Transverse colon (tissue), 4 donors: Measurements from ENCODE around the gene CHM. TPM values are rescaled to one million over a fixed set of nuclear protein-coding genes. Genes with fewer than 3 reads are reported as not detected.
A peak's percentile ranks its signal among the peaks of the same experiment; 100 is the strongest.

Source experiments
- DNase-seq: peaks from one replicate; pipeline ENCODE4 v3.0.0-alpha.2; 2019
- H3K27ac ChIP-seq, 4 donors: fragments of 200-600 bp; sonication (generic); 2 replicates each; pipeline ENCODE4 v1.5.1; 2016 to 2018; ENCODE audit warnings: inconsistent platforms in 4 of 4
- H3K27me3 ChIP-seq: fragments of 200-600 bp; sonication (generic); 2 replicates; pipeline ENCODE4 v1.5.1; 2017; ENCODE audit warnings: inconsistent platforms
- H3K36me3 ChIP-seq, 4 donors: fragments of 200-600 bp; sonication (generic); 2 replicates each; pipeline ENCODE4 v1.5.1; 2017 to 2019; ENCODE audit warnings: inconsistent platforms in 4 of 4
- H3K4me1 ChIP-seq, 4 donors: fragments of 200-600 bp; sonication (generic); 2 replicates each; pipeline ENCODE4 v1.5.1; 2017 to 2020; ENCODE audit warnings: inconsistent platforms in 4 of 4
- H3K4me3 ChIP-seq, 4 donors: fragments of 200-600 bp; sonication (generic); 1 replicate in 1 of 4; 2 replicates in 3 of 4; pipeline versions ENCODE4 v1.5.1 to v1.6.1; 2017 to 2019; ENCODE audit warnings: inconsistent platforms in 4 of 4
- H3K9me3 ChIP-seq, 2 donors: fragments of 200-600 bp; sonication (generic); 2 replicates each; pipeline ENCODE4 v1.5.1; 2017 to 2019; ENCODE audit warnings: inconsistent platforms in 2 of 2
- CTCF ChIP-seq, 5 experiments: fragments of 200-600 bp in 3 of 5; fragments of 450-650 bp in 2 of 5; sonication (generic) in 3 of 5; IDR thresholded peaks; 1 replicate in 2 of 5; 2 replicates in 3 of 5; pipeline ENCODE4 v1.5.1; 2016 to 2017; ENCODE audit warnings: antibody characterized with exemption in 5 of 5, inconsistent platforms in 3 of 5, mild to moderate bottlenecking in 2 of 5, moderate library complexity in 1 of 5
- EP300 ChIP-seq: sonication (generic); formaldehyde crosslinking; IDR thresholded peaks from one replicate; pipeline ENCODE4 v1.6.1; 2017; ENCODE audit warnings: antibody characterized with exemption, low read depth
- POLR2A ChIP-seq: fragments of 450-650 bp; IDR thresholded peaks from one replicate; pipeline ENCODE4 v1.6.1; 2016; ENCODE audit warnings: antibody characterized with exemption, mild to moderate bottlenecking, moderate library complexity
- POLR2AphosphoS5 ChIP-seq, 3 donors: sonication (generic); formaldehyde crosslinking; IDR thresholded peaks; one replicate each; pipeline ENCODE4 v1.6.1; 2016; ENCODE audit warnings: antibody characterized with exemption in 3 of 3
- WGBS, 2 donors: methylation state at CpG; one replicate each; pipeline ENCODE4 v1.1.5; 2018; ENCODE audit warnings: low coverage in 1 of 2; 5-methylcytosine and 5-hydroxymethylcytosine counted together
- in situ Hi-C, 4 donors: fragments of 200-750 bp; cut with MboI; loops; one replicate each; pipeline versions ENCODE4 v1.15.0 to v1.15.1; 2017; ENCODE audit warnings: low sequenced_read_pairs in 3 of 4, low pct_ligation_motif_present in 1 of 4, low pct_unique_long_range_greater_than_20kb in 1 of 4
- intact Hi-C: fragments of 100-400 bp; cut with DNase I; formaldehyde crosslinking; loops from one replicate; pipeline ENCODE4 v1.15.1; 2023; ENCODE audit warnings: low total_unique reads
- total RNA-seq, 4 donors: library from RNA; depleted of rRNA; stranded (reverse); fragments of >200 nt; gene quantifications; one replicate each; pipeline ENCODE4 v1.1.0, GENCODE V29; 2016

CHM gene
- total RNA-seq, 4 donors from 2014 or later, result 7.8 to 22.8 (median 14.4) TPM

DNA sequence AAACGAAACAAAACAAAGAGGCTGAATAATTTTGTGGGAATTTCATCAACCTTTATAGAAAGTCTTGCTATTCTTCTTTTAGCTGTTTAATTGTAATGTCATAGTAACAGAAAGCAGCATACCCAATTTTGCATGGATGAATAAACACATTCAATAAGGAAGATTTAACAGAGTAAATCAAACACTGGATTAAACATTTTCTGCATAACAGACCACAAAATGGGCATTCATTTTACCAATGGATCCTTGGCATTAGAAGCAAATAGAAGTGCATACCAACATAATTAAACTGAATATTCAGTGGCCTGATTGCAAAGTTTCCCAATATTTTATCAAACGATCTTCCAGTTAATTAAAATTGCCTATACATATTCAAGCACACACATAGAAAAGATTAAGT, 4.4 kb upstream of the CHM start:
- no peaks in the 10 kb centered on the region for H3K4me1 ChIP-seq
- intact Hi-C loops (no loop called here), in situ Hi-C loops (no loop called here)
- WGBS, 2 donors, result 44 to 58% methylated on average over 1 to 2 of the region's 2 CpGs
- no peaks in the 10 kb centered on the region for H3K36me3 ChIP-seq
- no peak overlapping the region for H3K27ac ChIP-seq
- TF ChIP-seq POLR2AphosphoS5 (IDR thresholded peaks at IDR 0.05), result no peak
- no peak for TF ChIP-seq EP300
- no peak for TF ChIP-seq POLR2A
- TF ChIP-seq CTCF (IDR thresholded peaks at IDR 0.05), result no peak
- H3K9me3 ChIP-seq, result no peaks in the 10 kb centered on the region
- no peaks in the 10 kb centered on the region for H3K27me3 ChIP-seq
- no peak for DNase-seq
- H3K4me3 ChIP-seq, result no peak overlapping the region

GRCh38 chrX:86047936-86048280, 550 bp upstream of the CHM start:
- Histone ChIP-seq H3K36me3 (no peaks in the 10 kb centered on the region), H3K27me3 (no peaks in the 10 kb centered on the region), H3K4me3 (peak overlapping the region; percentile 14 to 61 (median 42)), H3K27ac (peak overlapping the region; percentile 72 to 87 (median 82)), H3K9me3 (no peaks in the 10 kb centered on the region), H3K4me1 (peaks cover 0 to 8% (median 0%) of the 10 kb centered on the region in 4 donors)
- in situ Hi-C loops, result no loop called here
- TF ChIP-seq POLR2AphosphoS5 (IDR thresholded peaks at IDR 0.05), result no peak
- no peak for TF ChIP-seq POLR2A
- no peak for TF ChIP-seq EP300
- no peak for TF ChIP-seq CTCF (IDR thresholded peaks at IDR 0.05)
- intact Hi-C loops, result no loop called here
- no peak for DNase-seq
- WGBS, 2 donors, result 54% methylated on average over 15 of the region's 15 CpGs; no CpG with 5 or more reads in 1 of the 2 donors

DNA sequence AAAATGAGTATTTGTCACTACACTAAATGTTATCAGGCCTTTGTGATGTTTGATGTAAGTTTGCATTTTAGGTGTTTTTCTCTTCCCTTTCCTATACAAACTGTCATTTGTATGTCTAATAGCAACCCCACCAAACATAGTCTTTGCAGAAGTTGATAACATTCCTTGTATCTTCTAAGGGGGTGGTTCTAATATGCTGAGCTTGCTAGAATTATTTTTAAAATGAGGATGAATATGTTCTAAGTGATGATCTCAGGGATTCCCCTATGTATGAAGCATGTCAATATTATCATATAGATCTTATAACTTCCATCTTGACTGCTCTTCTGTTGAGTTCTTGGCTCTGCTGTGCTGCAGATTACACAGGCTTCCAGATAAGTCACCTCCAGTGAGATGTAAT, 3.1 kb downstream of the CHM start:
- no peaks in the 10 kb centered on the region for H3K36me3 ChIP-seq
- H3K27ac ChIP-seq, result no peak overlapping the region
- peaks cover 0 to 8% (median 0%) of the 10 kb centered on the region in 4 donors for H3K4me1 ChIP-seq
- TF ChIP-seq CTCF (IDR thresholded peaks at IDR 0.05) (no peak), POLR2AphosphoS5 (IDR thresholded peaks at IDR 0.05) (no peak), EP300 (no peak)
- H3K4me3 ChIP-seq, result no peak overlapping the region
- no peaks in the 10 kb centered on the region for H3K27me3 ChIP-seq
- intact Hi-C loops (no loop called here), in situ Hi-C loops (no loop called here)
- no peaks in the 10 kb centered on the region for H3K9me3 ChIP-seq
- no peak for DNase-seq

DNA sequence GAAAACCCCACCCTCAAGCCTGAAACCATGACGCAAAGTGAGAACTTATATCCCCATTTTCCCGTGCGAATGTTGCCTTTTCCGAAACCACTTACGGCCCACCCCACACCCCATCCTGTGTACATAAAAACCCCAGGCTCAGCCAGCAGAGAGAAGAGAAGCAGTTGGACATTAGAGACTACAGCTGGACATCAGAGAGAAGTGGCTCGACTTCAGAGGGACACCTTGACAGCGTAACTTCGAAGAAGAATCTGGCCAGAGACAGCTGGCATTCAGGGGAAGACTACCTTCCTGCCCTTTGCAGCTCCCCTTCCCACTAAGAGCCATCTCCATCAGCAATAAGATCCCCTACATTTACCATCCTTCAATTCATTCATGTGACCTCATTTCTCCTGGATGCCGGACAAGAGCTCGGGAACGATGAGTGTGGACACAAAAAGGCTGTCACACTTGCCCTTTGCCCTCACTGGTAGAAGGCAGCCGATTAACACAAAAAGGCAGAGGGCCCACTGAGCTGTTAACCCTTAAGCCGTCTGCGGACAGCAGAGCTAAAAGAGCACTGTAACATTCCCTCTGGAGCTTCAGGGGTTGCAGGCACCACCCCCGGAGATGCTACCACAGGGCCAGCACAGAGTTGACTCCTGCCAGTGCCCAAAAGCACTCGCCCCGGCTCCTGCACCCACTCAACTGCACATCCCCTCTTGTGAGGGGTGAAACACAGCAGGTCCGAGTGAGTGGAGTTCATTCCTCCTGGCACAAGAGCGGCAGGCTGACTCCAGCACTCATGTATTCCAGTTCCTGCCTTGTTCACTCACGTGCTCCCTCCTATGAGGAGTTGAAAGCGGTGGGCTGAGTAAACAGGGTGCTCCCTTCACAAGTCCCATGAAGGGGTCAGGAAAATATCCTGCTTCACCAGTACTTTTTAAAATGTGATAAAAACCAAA, 7.5 kb downstream of the CHM start:
- no peak overlapping the region for H3K27ac ChIP-seq
- 74 to 88% methylated on average over 3 to 21 of the region's 21 CpGs for WGBS, 2 donors
- H3K4me3 ChIP-seq, result no peak overlapping the region
- TF ChIP-seq POLR2AphosphoS5 (IDR thresholded peaks at IDR 0.05) (no peak), EP300 (no peak), POLR2A (no peak), CTCF (IDR thresholded peaks at IDR 0.05) (no peak)
- H3K36me3 ChIP-seq, result no peaks in the 10 kb centered on the region
- no peaks in the 10 kb centered on the region for H3K27me3 ChIP-seq
- no peaks in the 10 kb centered on the region for H3K9me3 ChIP-seq
- no peak for DNase-seq
- intact Hi-C loops (no loop called here), in situ Hi-C loops (no loop called here)
- no peaks in the 10 kb centered on the region for H3K4me1 ChIP-seq
